Measurements from ENCODE around the gene GNB1. TPM values are rescaled to one million over a fixed set of nuclear protein-coding genes. Genes with fewer than 3 reads are reported as not detected.
A peak's percentile ranks its signal among the peaks of the same experiment; 100 is the strongest.

The GNB1 gene
- total RNA-seq, 1 donor: 88.7 TPM

GRCh38 chr1:1839311-1839965 lies 51.4 kb downstream of the GNB1 start:
- H3K9me3 ChIP-seq (ENCODE audit: low read depth, low read length): no peaks in the 10 kb centered on the region
- no peak for TF ChIP-seq CTCF (IDR thresholded peaks at IDR 0.05; ENCODE audit: extremely low read depth, low read depth, low read length)
- no peak overlapping the region for H3K27ac ChIP-seq (ENCODE audit: low read depth, low read length)
- H3K4me1 ChIP-seq (ENCODE audit: insufficient read depth, low read length): peaks cover 17% of the 10 kb centered on the region
- peaks cover 97% of the 10 kb centered on the region for H3K79me2 ChIP-seq (ENCODE audit: insufficient read depth, low read length)
- peaks cover 21% of the 10 kb centered on the region for H3K36me3 ChIP-seq (ENCODE audit: insufficient read depth, low read length)
- no peak for DNase-seq (ENCODE audit: insufficient read length, low spot score, missing footprints)
- H3K4me2 ChIP-seq (ENCODE audit: insufficient read depth, low read length): no peak overlapping the region
- peaks cover 75% of the 10 kb centered on the region for H4K20me1 ChIP-seq (ENCODE audit: insufficient read depth, low read length)
- no peaks in the 10 kb centered on the region for H3K27me3 ChIP-seq (ENCODE audit: insufficient read depth, low read length)
- no peak overlapping the region for H2AFZ ChIP-seq (ENCODE audit: low read length)
- no peak overlapping the region for H3K4me3 ChIP-seq (ENCODE audit: insufficient read depth, low read length)

GRCh38 chr1:1836119-1836518 lies 54.8 kb downstream of the GNB1 start:
- Histone ChIP-seq H4K20me1 (ENCODE audit: insufficient read depth, low read length) (peaks cover 73% of the 10 kb centered on the region), H3K27me3 (ENCODE audit: insufficient read depth, low read length) (no peaks in the 10 kb centered on the region), H3K27ac (ENCODE audit: low read depth, low read length) (no peak overlapping the region), H3K79me2 (ENCODE audit: insufficient read depth, low read length) (peaks cover 98% of the 10 kb centered on the region), H2AFZ (ENCODE audit: low read length) (no peak overlapping the region), H3K9me3 (ENCODE audit: low read depth, low read length) (no peaks in the 10 kb centered on the region), H3K4me3 (ENCODE audit: insufficient read depth, low read length) (no peak overlapping the region), H3K4me2 (ENCODE audit: insufficient read depth, low read length) (no peak overlapping the region), H3K36me3 (ENCODE audit: insufficient read depth, low read length) (peaks cover 31% of the 10 kb centered on the region), H3K4me1 (ENCODE audit: insufficient read depth, low read length) (peaks cover 17% of the 10 kb centered on the region)
- DNase-seq (ENCODE audit: insufficient read length, low spot score, missing footprints): no peak
- TF ChIP-seq CTCF (IDR thresholded peaks at IDR 0.05; ENCODE audit: extremely low read depth, low read depth, low read length): no peak

- H2AFZ ChIP-seq (ENCODE audit: low read length): no peak overlapping the region
- H3K27me3 ChIP-seq (ENCODE audit: insufficient read depth, low read length): no peaks in the 10 kb centered on the region
- TF ChIP-seq CTCF (IDR thresholded peaks at IDR 0.05; ENCODE audit: extremely low read depth, low read depth, low read length): no peak
- no peak overlapping the region for H3K4me2 ChIP-seq (ENCODE audit: insufficient read depth, low read length)
- no peak for DNase-seq (ENCODE audit: insufficient read length, low spot score, missing footprints)
- H3K4me3 ChIP-seq (ENCODE audit: insufficient read depth, low read length): no peak overlapping the region
- no peaks in the 10 kb centered on the region for H3K9me3 ChIP-seq (ENCODE audit: low read depth, low read length)
- H3K36me3 ChIP-seq (ENCODE audit: insufficient read depth, low read length): peaks cover 31% of the 10 kb centered on the region
- H3K4me1 ChIP-seq (ENCODE audit: insufficient read depth, low read length): peaks cover 14% of the 10 kb centered on the region
- peaks cover 98% of the 10 kb centered on the region for H3K79me2 ChIP-seq (ENCODE audit: insufficient read depth, low read length)
- H4K20me1 ChIP-seq (ENCODE audit: insufficient read depth, low read length): peaks cover 67% of the 10 kb centered on the region
- H3K27ac ChIP-seq (ENCODE audit: low read depth, low read length): no peak overlapping the region
Measured at GRCh38 chr1:1835546-1835945, 55.3 kb downstream of the GNB1 start.

GRCh38 chr1:1833916-1834325 lies 57.0 kb downstream of the GNB1 start:
- Histone ChIP-seq H3K79me2 (ENCODE audit: insufficient read depth, low read length) (peaks cover 96% of the 10 kb centered on the region), H2AFZ (ENCODE audit: low read length) (no peak overlapping the region), H3K27me3 (ENCODE audit: insufficient read depth, low read length) (no peaks in the 10 kb centered on the region), H4K20me1 (ENCODE audit: insufficient read depth, low read length) (peaks cover 58% of the 10 kb centered on the region), H3K4me3 (ENCODE audit: insufficient read depth, low read length) (no peak overlapping the region), H3K9me3 (ENCODE audit: low read depth, low read length) (no peaks in the 10 kb centered on the region), H3K4me2 (ENCODE audit: insufficient read depth, low read length) (no peak overlapping the region), H3K27ac (ENCODE audit: low read depth, low read length) (peak overlapping the region; percentile 52), H3K36me3 (ENCODE audit: insufficient read depth, low read length) (peaks cover 36% of the 10 kb centered on the region), H3K4me1 (ENCODE audit: insufficient read depth, low read length) (peaks cover 12% of the 10 kb centered on the region)
- no peak for TF ChIP-seq CTCF (IDR thresholded peaks at IDR 0.05; ENCODE audit: extremely low read depth, low read depth, low read length)
- peak; percentile 57 for DNase-seq (ENCODE audit: insufficient read length, low spot score, missing footprints)
